GM21390 (cell line): ENCODE results near the gene ANKFN1.
"Not testable (repeated sequence)": the region's sequence is repeated elsewhere in the genome, so short reads cannot be mapped to it uniquely, and the experiment has no call there.

ENCODE experiments used
- ATAC-seq: cut with Tn5 transposase; IDR thresholded peaks from one replicate; pipeline ENCODE4 v1.9.1; 2021; ENCODE audit not compliant: unreplicated experiment

The ANKFN1 gene

GRCh38 chr17:56325313-56326000 is 172.2 kb downstream of the ANKFN1 start:
- no peak for ATAC-seq

GRCh38 chr17:56326001-56326359 is 172.7 kb downstream of the ANKFN1 start:
- no peak for ATAC-seq

- ATAC-seq: no peak
Observed at GRCh38 chr17:56347639-56348038, 194.4 kb downstream of the ANKFN1 start.

GRCh38 chr17:56350592-56350991 is 197.3 kb downstream of the ANKFN1 start:
- ATAC-seq: no peak

GRCh38 chr17:56351675-56352074 is 198.4 kb downstream of the ANKFN1 start:
- ATAC-seq: no peak

GRCh38 chr17:56358651-56359050 is 205.4 kb downstream of the ANKFN1 start:
- ATAC-seq: no peak

GRCh38 chr17:56359518-56359917 is 206.2 kb downstream of the ANKFN1 start:
- ATAC-seq: no peak

GRCh38 chr17:56367366-56367765 is 214.1 kb downstream of the ANKFN1 start:
- no peak for ATAC-seq

GRCh38 chr17:56373981-56374833 is 220.9 kb downstream of the ANKFN1 start:
- no peak for ATAC-seq

GRCh38 chr17:56389356-56389755 is 236.1 kb downstream of the ANKFN1 start:
- ATAC-seq: no peak

- no peak for ATAC-seq
Observed at GRCh38 chr17:56392321-56392720, 239.0 kb downstream of the ANKFN1 start.

- no peak for ATAC-seq
Observed at GRCh38 chr17:56393156-56393555, 239.9 kb downstream of the ANKFN1 start.

- no peak for ATAC-seq
Observed at GRCh38 chr17:56395787-56396186, 242.5 kb downstream of the ANKFN1 start.

- no peak for ATAC-seq
Observed at GRCh38 chr17:56407086-56407485, 253.8 kb downstream of the ANKFN1 start.

- not testable (repeated sequence) for ATAC-seq
Observed at GRCh38 chr17:56412356-56412755, 259.1 kb downstream of the ANKFN1 start.

- ATAC-seq: no peak
Observed at GRCh38 chr17:56416682-56417351, 263.5 kb downstream of the ANKFN1 start.

- no peak for ATAC-seq
Observed at GRCh38 chr17:56424005-56424404, 270.7 kb downstream of the ANKFN1 start.

GRCh38 chr17:56424543-56425044 is 271.3 kb downstream of the ANKFN1 start:
- ATAC-seq: no peak

- no peak for ATAC-seq
Observed at GRCh38 chr17:56425483-56425882, 272.2 kb downstream of the ANKFN1 start.

- no peak for ATAC-seq
Observed at GRCh38 chr17:56426901-56427300, 273.6 kb downstream of the ANKFN1 start.

GRCh38 chr17:56431736-56432135 is 278.5 kb downstream of the ANKFN1 start:
- ATAC-seq: no peak

- no peak for ATAC-seq
Observed at GRCh38 chr17:56432443-56432842, 279.2 kb downstream of the ANKFN1 start.
